Measurements from ENCODE around the gene FUT7. TPM values are rescaled to one million over a fixed set of nuclear protein-coding genes. Genes with fewer than 3 reads are reported as not detected.

FUT7 gene
- total RNA-seq, 1 experiment from 2014 or later: not detected

DNA sequence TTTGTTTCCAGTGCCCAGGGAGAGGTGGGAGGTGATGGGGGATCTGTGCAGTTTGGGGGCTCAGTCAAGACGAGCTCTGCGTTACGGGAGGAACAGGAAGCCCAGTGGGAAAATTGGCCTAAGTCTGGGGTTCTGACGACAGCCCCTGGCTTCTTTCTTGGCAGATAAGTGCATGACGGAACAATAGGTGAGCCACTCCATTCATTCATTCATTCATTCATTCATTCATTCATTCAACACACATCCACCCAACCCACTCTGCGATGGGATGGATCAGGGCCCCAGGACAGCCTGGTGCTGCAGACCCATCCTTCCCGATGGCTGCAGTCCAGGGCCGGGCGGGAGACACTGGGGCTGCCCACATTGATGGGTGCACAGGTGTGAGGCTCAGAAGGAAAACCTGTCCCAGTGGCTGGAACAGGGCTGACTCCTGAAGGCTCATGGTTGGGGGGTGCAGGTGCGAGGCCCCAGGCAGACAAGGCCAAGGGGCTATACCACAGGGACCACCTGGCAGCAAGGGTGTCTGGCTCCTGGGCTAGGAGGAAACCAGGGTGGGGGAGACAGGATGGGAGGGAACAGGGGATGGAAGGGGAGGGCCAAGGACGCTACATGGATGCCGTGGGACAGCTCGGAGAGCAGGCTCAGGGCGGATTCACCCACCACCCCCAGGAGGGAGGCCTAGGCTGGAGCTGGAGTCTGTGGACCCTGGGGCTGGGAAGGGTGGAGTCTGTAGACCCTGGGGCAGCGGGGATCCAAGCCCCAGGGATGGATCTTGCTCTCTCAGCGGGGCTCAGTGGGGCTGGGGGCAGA is 51.0 kb downstream of the FUT7 start:
- no peak overlapping the region for H2AFZ ChIP-seq (ENCODE audit: low read depth, low read length, poor library complexity, severe bottlenecking)
- RAD21 ChIA-PET (ENCODE audit: low non-redundant PET in 1 of 2, low total read pairs in 2 of 2, uncharacterized antibody in 2 of 2, unreplicated experiment in 2 of 2): no interaction called here
- CTCF ChIA-PET: no interaction called here
- no peak overlapping the region for H3K4me2 ChIP-seq (ENCODE audit: low read length)
- no peak overlapping the region for H3K27ac ChIP-seq (ENCODE audit: low read depth, low read length)
- H3K9ac ChIP-seq (ENCODE audit: low read length): no peak overlapping the region
- no peak for ATAC-seq
- no peaks in the 10 kb centered on the region for H3K79me2 ChIP-seq (ENCODE audit: insufficient read depth, low read length)
- peaks cover 0 to 16% of the 10 kb centered on the region in 2 experiments; a peak in 2 of 4 replicates for H3K4me1 ChIP-seq (ENCODE audit: control insufficient read depth in 1 of 2, insufficient read depth in 2 of 2, low read length in 2 of 2)
- no peaks in the 10 kb centered on the region for H3K9me3 ChIP-seq (ENCODE audit: control insufficient read depth in 1 of 2, insufficient read depth in 1 of 2, low read depth in 1 of 2, low read length in 2 of 2)
- no peak overlapping the region for H3K4me3 ChIP-seq (replicated peaks in 1 of 2; ENCODE audit: low read depth in 1 of 2, low read length in 2 of 2)
- BruUV-seq (replicated peaks): no TSS peak
- no peaks in the 10 kb centered on the region for H3K27me3 ChIP-seq (ENCODE audit: insufficient read depth, low read length)
- no peaks in the 10 kb centered on the region for H4K20me1 ChIP-seq (ENCODE audit: insufficient read depth)
- intact Hi-C loops (cut with micrococcal nuclease): no loop called here
- no peak for TF ChIP-seq RAD21 (IDR thresholded peaks at IDR 0.05; ENCODE audit: low read depth)
- TF ChIP-seq, protein P1, sequence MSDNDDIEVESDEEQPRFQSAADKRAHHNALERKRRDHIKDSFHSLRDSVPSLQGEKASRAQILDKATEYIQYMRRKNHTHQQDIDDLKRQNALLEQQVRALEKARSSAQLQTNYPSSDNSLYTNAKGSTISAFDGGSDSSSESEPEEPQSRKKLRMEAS (IDR thresholded peaks at IDR 0.05): no peak
- TF ChIP-seq CBX3 (IDR thresholded peaks at IDR 0.05; ENCODE audit: low read depth): no peak
- no peak for TF ChIP-seq CEBPB (IDR thresholded peaks at IDR 0.05; ENCODE audit: low read depth)
- TF ChIP-seq POLR2AphosphoS5 (IDR thresholded peaks at IDR 0.05; ENCODE audit: low read depth, low read length): no peak
- TF ChIP-seq EZH2phosphoT487 (IDR thresholded peaks at IDR 0.05; ENCODE audit: borderline replicate concordance): no peak
- no peak for DNase-seq (ENCODE audit: low read depth, low spot score)
- POLR2A ChIA-PET: interaction anchor here (1.3 kb wide), 1 partner anchor 11 kb away, joined by 3 read pairs; no protein-coding TSS in a partner anchor
- no peaks in the 10 kb centered on the region for H3K9me2 ChIP-seq (ENCODE audit: insufficient read depth)
- H3K36me3 ChIP-seq (ENCODE audit: control insufficient read depth in 1 of 2, insufficient read depth in 2 of 2, low read length in 2 of 2): no peaks in the 10 kb centered on the region

Other genes with a start within 250 kb of the FUT7 start
- gene TMEM141, start 240.7 kb downstream of the FUT7 start, total RNA-seq (2021; ENCODE audit: unreplicated experiment): 73.6 TPM
- 2.8 TPM for gene CCDC183, start 235.8 kb downstream of the FUT7 start, total RNA-seq (2021; ENCODE audit: unreplicated experiment)
- 98.6 TPM for gene RABL6, start 224.1 kb downstream of the FUT7 start, total RNA-seq (2021; ENCODE audit: unreplicated experiment)
- gene AJM1, start 189.6 kb downstream of the FUT7 start, total RNA-seq (2021; ENCODE audit: unreplicated experiment): 7.1 TPM
- gene PHPT1, start 182.7 kb downstream of the FUT7 start, total RNA-seq (2021; ENCODE audit: unreplicated experiment): 148 TPM
- 17.3 TPM for gene MAMDC4, start 179.7 kb downstream of the FUT7 start, total RNA-seq (2021; ENCODE audit: unreplicated experiment)
- 311 TPM for gene EDF1, start 165.8 kb downstream of the FUT7 start, total RNA-seq (2021; ENCODE audit: unreplicated experiment)
- 28.4 TPM for gene TRAF2, start 145.6 kb downstream of the FUT7 start, total RNA-seq (2021; ENCODE audit: unreplicated experiment)
- 88.0 TPM for gene FBXW5, start 87.3 kb downstream of the FUT7 start, total RNA-seq (2021; ENCODE audit: unreplicated experiment)
- 2.1 TPM for gene C8G, start 86.8 kb downstream of the FUT7 start, total RNA-seq (2021; ENCODE audit: unreplicated experiment)
- gene LCN12, start 79.8 kb downstream of the FUT7 start, total RNA-seq (2021; ENCODE audit: unreplicated experiment): 4.2 TPM
- gene PTGDS, start 54.6 kb downstream of the FUT7 start, total RNA-seq (2021; ENCODE audit: unreplicated experiment): 3.1 TPM
- 0.44 TPM for gene LCNL1, start 49.1 kb downstream of the FUT7 start, total RNA-seq (2021; ENCODE audit: unreplicated experiment)
- gene PAXX, start 39.7 kb downstream of the FUT7 start, total RNA-seq (2021; ENCODE audit: unreplicated experiment): 89.0 TPM
- 8.4 TPM for gene CLIC3, start 35.5 kb downstream of the FUT7 start, total RNA-seq (2021; ENCODE audit: unreplicated experiment)
- 114 TPM for gene ABCA2, start 3.9 kb downstream of the FUT7 start, total RNA-seq (2021; ENCODE audit: unreplicated experiment)
- 98.8 TPM for gene NPDC1, start 14.1 kb upstream of the FUT7 start, total RNA-seq (2021; ENCODE audit: unreplicated experiment)
- 32.5 TPM for gene ENTPD2, start 22.0 kb upstream of the FUT7 start, total RNA-seq (2021; ENCODE audit: unreplicated experiment)
- gene SAPCD2, start 38.5 kb upstream of the FUT7 start, total RNA-seq (2021; ENCODE audit: unreplicated experiment): 71.7 TPM
- gene UAP1L1, start 45.4 kb upstream of the FUT7 start, total RNA-seq (2021; ENCODE audit: unreplicated experiment): 11.0 TPM
- 50.9 TPM for gene MAN1B1, start 54.9 kb upstream of the FUT7 start, total RNA-seq (2021; ENCODE audit: unreplicated experiment)
- 291 TPM for gene DPP7, start 82.6 kb upstream of the FUT7 start, total RNA-seq (2021; ENCODE audit: unreplicated experiment)
- 23.1 TPM for gene GRIN1, start 107.1 kb upstream of the FUT7 start, total RNA-seq (2021; ENCODE audit: unreplicated experiment)
- gene LRRC26, start 138.0 kb upstream of the FUT7 start, total RNA-seq (2021; ENCODE audit: unreplicated experiment): 2.4 TPM
- not detected for gene TMEM210, start 140.0 kb upstream of the FUT7 start, total RNA-seq (2021; ENCODE audit: unreplicated experiment)
- 75.5 TPM for gene ANAPC2, start 156.5 kb upstream of the FUT7 start, total RNA-seq (2021; ENCODE audit: unreplicated experiment)
- 84.7 TPM for gene SSNA1, start 156.6 kb upstream of the FUT7 start, total RNA-seq (2021; ENCODE audit: unreplicated experiment)
- gene TPRN, start 168.7 kb upstream of the FUT7 start, total RNA-seq (2021; ENCODE audit: unreplicated experiment): 24.9 TPM
- 45.0 TPM for gene TMEM203, start 173.6 kb upstream of the FUT7 start, total RNA-seq (2021; ENCODE audit: unreplicated experiment)
- 28.4 TPM for gene NDOR1, start 173.6 kb upstream of the FUT7 start, total RNA-seq (2021; ENCODE audit: unreplicated experiment)
- gene RNF208, start 190.2 kb upstream of the FUT7 start, total RNA-seq (2021; ENCODE audit: unreplicated experiment): 26.1 TPM
- gene CYSRT1, start 193.1 kb upstream of the FUT7 start, total RNA-seq (2021; ENCODE audit: unreplicated experiment): 4.3 TPM
- gene RNF224, start 195.4 kb upstream of the FUT7 start, total RNA-seq (2021; ENCODE audit: unreplicated experiment): 0.30 TPM
- 0.15 TPM for gene SLC34A3, start 198.8 kb upstream of the FUT7 start, total RNA-seq (2021; ENCODE audit: unreplicated experiment)
- gene TUBB4B, start 209.2 kb upstream of the FUT7 start, total RNA-seq (2021; ENCODE audit: unreplicated experiment): 502 TPM
- gene STPG3, start 219.2 kb upstream of the FUT7 start, total RNA-seq (2021; ENCODE audit: unreplicated experiment): not detected
- 86.4 TPM for gene NELFB, start 223.2 kb upstream of the FUT7 start, total RNA-seq (2021; ENCODE audit: unreplicated experiment)
- gene TOR4A, start 245.6 kb upstream of the FUT7 start, total RNA-seq (2021; ENCODE audit: unreplicated experiment): 34.0 TPM